NCI-H187 treated with DMSO at 0.1 percent for 48 hours (cell line): Measurements from ENCODE around the gene FRMD6.
"Not testable (repeated sequence)": the region's sequence is repeated elsewhere in the genome, so short reads cannot be mapped to it uniquely, and the experiment has no call there.

ENCODE experiments used
- DNase-seq: peaks from one replicate; lab custom pipeline; 2025; lab: John Stamatoyannopoulos, UW

FRMD6 gene

GRCh38 chr14:51725061-51725460, 73.4 kb downstream of the FRMD6 start:
- DNase-seq, result no peak

GRCh38 chr14:51726166-51726899, 74.6 kb downstream of the FRMD6 start:
- DNase-seq, result no peak

- DNase-seq, result no peak
Observed at GRCh38 chr14:51727526-51727925, 75.8 kb downstream of the FRMD6 start.

GRCh38 chr14:51730098-51730497, 78.4 kb downstream of the FRMD6 start:
- no peak for DNase-seq

GRCh38 chr14:51730684-51731083, 79.0 kb downstream of the FRMD6 start:
- DNase-seq, result no peak

GRCh38 chr14:51732494-51733112, 80.9 kb downstream of the FRMD6 start:
- no peak for DNase-seq

- no peak for DNase-seq
Observed at GRCh38 chr14:51733147-51733546, 81.4 kb downstream of the FRMD6 start.

GRCh38 chr14:51735851-51736250, 84.1 kb downstream of the FRMD6 start:
- DNase-seq, result no peak

GRCh38 chr14:51738754-51739153, 87.0 kb downstream of the FRMD6 start:
- DNase-seq, result no peak

- DNase-seq, result no peak
Observed at GRCh38 chr14:51743588-51744000, 91.9 kb downstream of the FRMD6 start.

- DNase-seq, result no peak
Observed at GRCh38 chr14:51744372-51745130, 92.8 kb downstream of the FRMD6 start.

GRCh38 chr14:51746823-51747222, 95.1 kb downstream of the FRMD6 start:
- DNase-seq, result not testable (repeated sequence)

- DNase-seq, result no peak
Observed at GRCh38 chr14:51750542-51750941, 98.8 kb downstream of the FRMD6 start.

GRCh38 chr14:51751611-51752345, 100.1 kb downstream of the FRMD6 start:
- not testable (repeated sequence) for DNase-seq

GRCh38 chr14:51757756-51758155, 106.0 kb downstream of the FRMD6 start:
- DNase-seq, result not testable (repeated sequence)

- DNase-seq, result no peak
Observed at GRCh38 chr14:51759950-51760349, 108.2 kb downstream of the FRMD6 start.

- not testable (repeated sequence) for DNase-seq
Observed at GRCh38 chr14:51765726-51766125, 114.0 kb downstream of the FRMD6 start.

GRCh38 chr14:51766586-51766985, 114.9 kb downstream of the FRMD6 start:
- not testable (repeated sequence) for DNase-seq

- DNase-seq, result not testable (repeated sequence)
Observed at GRCh38 chr14:51769261-51769660, 117.6 kb downstream of the FRMD6 start.

GRCh38 chr14:51774209-51774608, 122.5 kb downstream of the FRMD6 start:
- no peak for DNase-seq

GRCh38 chr14:51776102-51776894, 124.6 kb downstream of the FRMD6 start:
- no peak for DNase-seq
